ENCODE results near the gene EIF4H.
"Not testable (repeated sequence)": the region's sequence is repeated elsewhere in the genome, so short reads cannot be mapped to it uniquely, and the experiment has no call there.

EIF4H gene

GRCh38 chr7:74173866-74174605 is at the start of gene EIF4H:
EIF4H (plus strand) TSS chr7:74174356; CDS start chr7:74174384, 28 bp downstream.
- DNase-seq, result peak; percentile 53

- DNase-seq, result no peak
These were observed 47.8 kb upstream of the EIF4H start for GRCh38 chr7:74126220-74126880.

GRCh38 chr7:74129887-74130286 is 44.3 kb upstream of the EIF4H start:
- no peak for DNase-seq

GRCh38 chr7:74130518-74130917 is 43.6 kb upstream of the EIF4H start:
- no peak for DNase-seq

- DNase-seq, result no peak
These were observed 40.0 kb upstream of the EIF4H start for GRCh38 chr7:74134117-74134620.

GRCh38 chr7:74138334-74138867 is 35.8 kb upstream of the EIF4H start:
- DNase-seq, result no peak

GRCh38 chr7:74138945-74139843 is 35.0 kb upstream of the EIF4H start:
- DNase-seq, result no peak

- no peak for DNase-seq
These were observed 32.5 kb upstream of the EIF4H start for GRCh38 chr7:74141705-74142104.

- DNase-seq, result no peak
These were observed 30.8 kb upstream of the EIF4H start for GRCh38 chr7:74143383-74143782.

GRCh38 chr7:74148491-74148890 is 25.7 kb upstream of the EIF4H start:
- DNase-seq, result no peak

- DNase-seq, result no peak
These were observed 25.1 kb upstream of the EIF4H start for GRCh38 chr7:74149071-74149470.

- no peak for DNase-seq
These were observed 24.6 kb upstream of the EIF4H start for GRCh38 chr7:74149603-74150002.

GRCh38 chr7:74153736-74154135 is 20.4 kb upstream of the EIF4H start:
- DNase-seq, result no peak

GRCh38 chr7:74155810-74156395 is 18.3 kb upstream of the EIF4H start:
- no peak for DNase-seq

GRCh38 chr7:74157605-74158004 is 16.6 kb upstream of the EIF4H start:
- no peak for DNase-seq

- DNase-seq, result no peak
These were observed 9.1 kb upstream of the EIF4H start for GRCh38 chr7:74164985-74165456.

- DNase-seq, result no peak
These were observed 8.1 kb upstream of the EIF4H start for GRCh38 chr7:74165867-74166593.

- DNase-seq, result not testable (repeated sequence)
These were observed 6.8 kb upstream of the EIF4H start for GRCh38 chr7:74167324-74167723.

GRCh38 chr7:74173074-74173473 is 1.1 kb upstream of the EIF4H start:
- no peak for DNase-seq

GRCh38 chr7:74173491-74173865 is 678 bp upstream of the EIF4H start:
- DNase-seq, result no peak

- no peak for DNase-seq
These were observed 488 bp downstream of the EIF4H start for GRCh38 chr7:74174606-74175082.

GRCh38 chr7:74175340-74175739 is 1.2 kb downstream of the EIF4H start:
- no peak for DNase-seq

Data from NCI-H2029 treated with DMSO at 0.1 percent for 48 hours (cell line).